Panc1 (cell line): ENCODE measurements around the gene FXYD4. TPM values are rescaled to one million over a fixed set of nuclear protein-coding genes. Genes with fewer than 3 reads are reported as not detected.
A peak's percentile ranks its signal among the peaks of the same experiment; 100 is the strongest.

Experiments used
- ATAC-seq: fragments of 200-7000 bp; cut with Tn5 transposase; 2 replicates; pipeline ENCODE4 v1.9.1; 2020; ENCODE audit warnings: mild to moderate bottlenecking, moderate library complexity
- BruUV-seq: library from RNA; stranded (reverse); fragments of 400-500 nt; replicated peaks from 2 replicates; lab custom pipeline; 2021; lab: Mats Ljungman, UMichigan
- CTCF ChIA-PET: fragments of 300-600 bp; sonication (Branson Sonifier 250); formaldehyde crosslinking; loops from one replicate; lab custom pipeline; 2022; ENCODE audit warnings: antibody characterized with exemption; lab: Charles Lee
- POLR2A ChIA-PET: fragments of 300-600 bp; sonication (Branson Sonifier 250); formaldehyde crosslinking; loops from one replicate; lab custom pipeline; 2022; ENCODE audit warnings: antibody characterized with exemption; lab: Charles Lee
- DNase-seq: peaks from one replicate; pipeline ENCODE4 v3.0.0-alpha.2; 2010; ENCODE audit warnings: low read depth, low spot score
- H3K27ac ChIP-seq: 2 replicates; pipeline ENCODE4 v1.5.1; 2011; ENCODE audit warnings: mild to moderate bottlenecking, low read length, inconsistent platforms
- H3K27me3 ChIP-seq: fragments of 200-500 bp; sonication (Bioruptor generic); 2 replicates; pipeline ENCODE4 v1.6.0; 2014; ENCODE audit warnings: low read length, inconsistent platforms; ENCODE audit not compliant: control insufficient read depth, insufficient read depth
- H3K36me3 ChIP-seq: fragments of 200-500 bp; sonication (Bioruptor generic); 2 replicates; pipeline ENCODE4 v1.5.1; 2014; ENCODE audit warnings: inconsistent platforms, mild to moderate bottlenecking, low read length, moderate library complexity; ENCODE audit not compliant: control insufficient read depth, insufficient read depth
- H3K4me1 ChIP-seq: 2 replicates; pipeline ENCODE4 v1.5.1; 2011; ENCODE audit warnings: inconsistent platforms, mild to moderate bottlenecking, low read length, moderate library complexity; ENCODE audit not compliant: control insufficient read depth, insufficient read depth
- H3K4me3 ChIP-seq, 2 experiments: 2 replicates each; pipeline ENCODE4 v1.5.1; 2011 to 2012; ENCODE audit warnings: low read depth in 2 of 2, low read length in 2 of 2, mild to moderate bottlenecking in 2 of 2, inconsistent platforms in 1 of 2, moderate library complexity in 1 of 2
- H3K9me3 ChIP-seq: fragments of 200-500 bp; sonication (Bioruptor generic); 2 replicates; pipeline ENCODE4 v1.5.1; 2014; ENCODE audit warnings: low read depth, mild to moderate bottlenecking, inconsistent platforms, low read length, moderate library complexity; ENCODE audit not compliant: control insufficient read depth, insufficient read depth
- CTCF ChIP-seq: fragments of 450-650 bp; IDR thresholded peaks from 2 replicates; pipeline ENCODE4 v1.5.1; 2017; ENCODE audit warnings: mild to moderate bottlenecking
- POLR2AphosphoS5 ChIP-seq: IDR thresholded peaks from 2 replicates; pipeline ENCODE4 v1.6.1; 2012; ENCODE audit warnings: mild to moderate bottlenecking, low read depth, low read length, moderate library complexity
- SIN3A ChIP-seq: IDR thresholded peaks from 2 replicates; pipeline ENCODE4 v1.6.1; 2012; ENCODE audit warnings: low read depth, mild to moderate bottlenecking, low read length, moderate library complexity, borderline replicate concordance; ENCODE audit not compliant: insufficient read depth
- TCF7L2 ChIP-seq: IDR thresholded peaks from 2 replicates; pipeline ENCODE4 v1.6.1; 2011; ENCODE audit warnings: mild to moderate bottlenecking, low read depth, low read length, inconsistent platforms
- in situ Hi-C: cut with HindIII; loops from 2 replicates; pipeline ENCODE4 v1.10.0; 2016; ENCODE audit warnings: low sequenced_read_pairs, low pct_unique_long_range_greater_than_20kb
- intact Hi-C: fragments of 100-400 bp; cut with micrococcal nuclease; formaldehyde crosslinking; loops from one replicate; pipeline ENCODE4 v1.10.0; 2022; ENCODE audit not compliant: unreplicated experiment
- total RNA-seq: library from RNA; stranded (reverse); gene quantifications from one replicate; pipeline ENCODE4 v1.2.1, GENCODE V29; 2021; ENCODE audit not compliant: unreplicated experiment
- TF ChIP-seq, protein P1 (sequence below), 2 experiments: IDR thresholded peaks; 2 replicates each; pipeline ENCODE4 v1.6.1; 2011 to 2012; ENCODE audit warnings: low read depth in 2 of 2, control low read depth in 1 of 2, low read length in 1 of 2, mild to moderate bottlenecking in 1 of 2, moderate library complexity in 1 of 2; ENCODE audit not compliant: insufficient read depth in 1 of 2

Gene FXYD4
- total RNA-seq, 1 experiment from 2014 or later: not detected

GRCh38 chr10:43417950-43418768 is 46.7 kb downstream of the FXYD4 start:
- in situ Hi-C loops: no loop called here
- ATAC-seq (no peak), DNase-seq (no peak)
- Histone ChIP-seq H3K4me3 (no peak overlapping the region), H3K4me1 (peaks cover 13% of the 10 kb centered on the region), H3K27me3 (no peaks in the 10 kb centered on the region), H3K9me3 (no peaks in the 10 kb centered on the region), H3K36me3 (no peaks in the 10 kb centered on the region), H3K27ac (no peak overlapping the region)
- no TSS peak for BruUV-seq
- CTCF ChIA-PET: no interaction called here
- intact Hi-C loops: no loop called here
- no peak for TF ChIP-seq SIN3A
- POLR2A ChIA-PET: interaction anchor here (0.5 kb wide), 1 partner anchor 9 kb away, joined by 7 read pairs; no protein-coding TSS in a partner anchor

DNA sequence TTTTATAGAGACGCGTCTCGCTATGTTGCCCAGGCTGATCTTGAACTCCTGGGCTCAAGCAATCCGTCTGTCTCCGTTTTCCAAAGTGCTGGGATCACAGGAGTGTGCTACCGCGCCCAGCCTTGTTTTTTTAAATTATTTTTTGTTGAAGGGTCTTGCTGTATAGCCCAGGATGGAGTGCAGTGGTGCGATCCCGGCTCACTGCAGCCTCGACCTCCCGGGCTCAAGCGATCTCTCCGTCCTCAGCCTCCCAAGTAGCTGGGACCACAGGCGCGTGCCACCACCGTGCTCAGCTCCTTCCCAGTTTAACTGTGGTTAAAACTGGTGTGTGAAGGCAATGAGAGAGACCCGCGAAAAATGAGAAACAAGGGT is 48.5 kb downstream of the FXYD4 start:
- Histone ChIP-seq H3K27me3 (no peaks in the 10 kb centered on the region), H3K36me3 (no peaks in the 10 kb centered on the region), H3K4me1 (peaks cover 13% of the 10 kb centered on the region), H3K27ac (peak overlapping the region; percentile 98), H3K4me3 (peak overlapping the region; percentile 46 to 67), H3K9me3 (no peaks in the 10 kb centered on the region)
- ATAC-seq (peak; percentile 31), DNase-seq (no peak)
- ChIA-PET CTCF (no interaction called here), POLR2A (interaction anchor here (0.6 kb wide), 2 partner anchors 40 to 103 kb away, joined by 3 to 5 read pairs; no protein-coding TSS in a partner anchor)
- TF ChIP-seq CTCF: no peak
- no peak for TF ChIP-seq POLR2AphosphoS5
- no peak for TF ChIP-seq TCF7L2
- no peak for TF ChIP-seq SIN3A
- TF ChIP-seq, protein P1, sequence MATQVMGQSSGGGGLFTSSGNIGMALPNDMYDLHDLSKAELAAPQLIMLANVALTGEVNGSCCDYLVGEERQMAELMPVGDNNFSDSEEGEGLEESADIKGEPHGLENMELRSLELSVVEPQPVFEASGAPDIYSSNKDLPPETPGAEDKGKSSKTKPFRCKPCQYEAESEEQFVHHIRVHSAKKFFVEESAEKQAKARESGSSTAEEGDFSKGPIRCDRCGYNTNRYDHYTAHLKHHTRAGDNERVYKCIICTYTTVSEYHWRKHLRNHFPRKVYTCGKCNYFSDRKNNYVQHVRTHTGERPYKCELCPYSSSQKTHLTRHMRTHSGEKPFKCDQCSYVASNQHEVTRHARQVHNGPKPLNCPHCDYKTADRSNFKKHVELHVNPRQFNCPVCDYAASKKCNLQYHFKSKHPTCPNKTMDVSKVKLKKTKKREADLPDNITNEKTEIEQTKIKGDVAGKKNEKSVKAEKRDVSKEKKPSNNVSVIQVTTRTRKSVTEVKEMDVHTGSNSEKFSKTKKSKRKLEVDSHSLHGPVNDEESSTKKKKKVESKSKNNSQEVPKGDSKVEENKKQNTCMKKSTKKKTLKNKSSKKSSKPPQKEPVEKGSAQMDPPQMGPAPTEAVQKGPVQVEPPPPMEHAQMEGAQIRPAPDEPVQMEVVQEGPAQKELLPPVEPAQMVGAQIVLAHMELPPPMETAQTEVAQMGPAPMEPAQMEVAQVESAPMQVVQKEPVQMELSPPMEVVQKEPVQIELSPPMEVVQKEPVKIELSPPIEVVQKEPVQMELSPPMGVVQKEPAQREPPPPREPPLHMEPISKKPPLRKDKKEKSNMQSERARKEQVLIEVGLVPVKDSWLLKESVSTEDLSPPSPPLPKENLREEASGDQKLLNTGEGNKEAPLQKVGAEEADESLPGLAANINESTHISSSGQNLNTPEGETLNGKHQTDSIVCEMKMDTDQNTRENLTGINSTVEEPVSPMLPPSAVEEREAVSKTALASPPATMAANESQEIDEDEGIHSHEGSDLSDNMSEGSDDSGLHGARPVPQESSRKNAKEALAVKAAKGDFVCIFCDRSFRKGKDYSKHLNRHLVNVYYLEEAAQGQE (IDR thresholded peaks at IDR 0.05; ENCODE audit: insufficient read depth in 1 of 2, low read depth in 2 of 2, low read length in 1 of 2): no peak
- intact Hi-C loops (no loop called here), in situ Hi-C loops (no loop called here)
- BruUV-seq: no TSS peak
